ENCODE data around the gene SPATA3.
"Not testable (repeated sequence)": the region's sequence is repeated elsewhere in the genome, so short reads cannot be mapped to it uniquely, and the experiment has no call there.

Gene SPATA3

DNA sequence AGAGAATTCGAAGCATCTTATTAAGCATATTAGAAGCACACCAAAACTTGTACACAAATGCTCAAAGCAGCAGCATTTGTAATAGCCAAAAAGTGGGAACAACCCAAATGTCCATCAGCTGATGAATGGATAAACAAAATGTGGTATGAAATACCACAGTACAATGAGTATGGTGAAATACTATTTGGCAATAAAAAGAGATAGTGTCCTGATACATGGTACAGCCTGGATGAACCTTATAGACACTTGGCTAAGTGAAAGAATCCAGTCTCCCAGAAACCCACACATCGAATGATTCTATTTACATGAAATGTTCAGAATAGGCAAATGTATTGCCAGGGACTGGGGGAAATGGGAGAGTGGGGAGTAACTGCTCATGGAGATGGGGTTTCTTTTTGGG, 3.0 kb downstream of the SPATA3 start:
- DNase-seq (ENCODE audit: low spot score) = no peak

DNA sequence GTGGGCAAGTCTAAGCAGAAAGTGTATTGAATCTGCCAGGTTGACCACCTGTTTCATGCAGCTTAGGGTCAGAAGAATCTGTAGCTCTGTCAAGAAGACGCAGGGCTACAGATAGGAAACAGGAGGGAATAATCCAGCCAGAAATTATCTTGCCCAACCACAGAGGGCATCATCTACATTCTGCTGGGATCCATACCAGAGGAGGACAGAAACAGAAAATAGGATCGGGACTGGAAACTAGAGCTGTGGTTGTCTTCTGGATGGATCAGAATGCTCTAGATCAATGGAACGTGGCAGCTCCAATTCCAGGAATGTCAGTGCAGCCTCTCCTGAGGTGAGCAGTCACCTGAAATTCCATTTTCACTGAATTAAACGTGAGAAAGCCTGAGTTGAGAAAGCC, 3.6 kb downstream of the SPATA3 start:
- DNase-seq (ENCODE audit: low spot score) = no peak

DNA sequence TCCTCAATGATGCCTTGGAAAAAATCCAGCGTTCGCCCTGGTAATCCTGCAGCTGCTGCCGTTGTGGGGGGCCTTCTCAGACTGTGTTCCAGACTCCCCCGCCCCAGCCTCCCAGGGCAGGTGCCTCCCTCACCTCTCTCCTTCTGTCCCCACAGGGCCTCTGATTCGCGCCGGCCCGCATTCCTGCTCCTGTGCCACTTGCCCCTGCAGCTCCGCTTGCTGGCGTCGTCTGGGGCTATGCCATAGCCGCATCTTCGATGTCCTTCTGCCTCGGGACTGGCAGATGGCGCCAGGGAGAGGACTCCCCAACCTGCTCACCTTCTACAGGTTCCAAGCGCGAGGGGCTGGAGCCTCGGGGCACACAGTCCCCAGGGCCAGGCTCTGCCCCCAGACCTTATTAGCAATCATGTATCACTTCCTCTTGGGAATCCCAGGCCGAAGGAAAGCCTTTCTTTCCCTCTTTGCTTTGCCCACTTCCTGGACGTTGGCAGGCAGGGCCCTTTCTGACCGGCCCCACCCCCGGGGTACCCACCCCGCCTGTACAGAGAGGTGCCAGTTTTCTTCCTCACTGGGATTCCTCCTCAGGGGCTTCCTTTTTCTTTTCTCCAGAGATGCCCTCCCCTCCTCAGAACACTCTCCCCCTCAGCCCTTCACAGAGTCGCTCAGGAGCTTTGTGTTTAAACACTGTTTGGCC, 4.4 kb downstream of the SPATA3 start:
- no peak for DNase-seq (ENCODE audit: low spot score)

DNA sequence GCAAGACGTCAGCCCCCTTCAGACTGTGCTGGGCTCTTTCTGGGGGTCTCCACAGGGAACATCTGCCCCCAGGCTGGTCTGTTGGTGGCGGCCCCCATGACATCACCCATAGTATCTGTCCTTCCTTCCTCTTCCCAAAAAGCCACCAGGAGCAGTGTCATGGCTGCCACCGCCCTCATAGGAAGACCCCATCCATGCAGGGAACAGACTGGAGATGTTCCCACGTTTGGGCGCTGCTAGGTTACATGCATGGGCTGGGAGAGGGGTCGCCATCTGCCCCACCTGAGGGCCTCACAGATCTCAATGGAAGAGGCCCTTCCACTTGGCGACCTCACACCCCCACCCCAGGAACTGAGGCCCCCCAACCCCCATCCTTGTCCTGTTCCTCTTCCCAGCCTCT, 5.1 kb downstream of the SPATA3 start:
- DNase-seq (ENCODE audit: low spot score) = no peak

DNA sequence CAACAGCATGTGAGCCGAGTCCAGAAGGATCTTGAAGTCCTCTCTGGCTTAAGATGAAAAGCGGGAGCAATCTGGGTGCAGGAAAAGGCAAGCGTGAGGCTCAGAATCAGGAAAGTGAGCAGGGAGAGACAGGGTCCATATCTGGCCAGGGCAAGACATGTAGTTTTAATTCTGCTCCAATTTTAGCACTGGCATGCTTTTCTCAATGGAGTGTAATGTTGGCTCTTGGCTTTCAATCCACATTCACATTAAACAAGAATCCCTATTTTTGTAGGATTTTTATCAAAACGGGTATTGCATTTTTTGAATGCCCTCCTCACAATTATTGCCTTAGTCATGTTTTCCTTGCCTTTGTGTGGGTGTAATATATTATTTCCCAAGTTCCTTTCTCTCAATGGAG, 6.0 kb downstream of the SPATA3 start:
- DNase-seq (ENCODE audit: low spot score) = no peak

DNA sequence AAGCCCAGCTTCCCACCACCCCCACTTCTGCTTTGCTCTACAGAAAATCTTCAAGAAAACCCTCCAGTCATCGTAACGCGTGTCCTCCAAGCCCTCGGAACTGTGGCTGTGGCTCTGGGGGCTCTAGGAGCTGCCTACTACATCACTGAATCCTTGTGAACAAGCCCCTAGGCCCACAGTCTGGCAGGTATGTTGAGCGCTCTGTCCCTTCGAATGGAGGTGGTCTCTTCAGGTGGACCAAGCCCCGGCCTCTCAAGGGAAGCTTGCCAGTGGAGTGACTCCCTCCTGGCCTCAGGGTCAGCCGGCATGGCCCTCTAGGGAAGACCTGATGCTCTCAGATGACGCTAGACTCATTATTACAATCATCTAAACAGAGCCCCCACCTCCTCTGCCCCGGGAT, 6.7 kb downstream of the SPATA3 start:
- no peak for DNase-seq (ENCODE audit: low spot score)

DNA sequence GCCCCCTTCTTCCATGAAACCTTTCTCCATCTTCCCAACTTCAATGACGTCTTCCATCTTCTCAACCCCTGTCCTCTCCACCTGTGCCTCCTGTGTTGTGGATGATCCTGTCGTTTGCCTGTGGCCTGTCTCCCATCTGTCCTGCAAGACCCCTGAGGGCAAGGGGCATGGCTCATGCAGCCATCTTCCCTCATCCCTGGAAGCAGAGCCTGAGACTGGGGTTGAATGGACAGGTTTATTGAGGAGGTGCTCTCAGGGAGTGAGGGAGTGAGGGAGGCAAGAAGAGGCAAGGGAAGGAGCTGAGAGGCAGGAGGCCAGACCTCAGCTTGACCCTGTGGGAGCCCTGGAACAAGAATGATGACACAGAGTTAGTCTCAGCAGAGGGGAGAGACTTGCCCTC, 7.3 kb downstream of the SPATA3 start:
- no peak for DNase-seq (ENCODE audit: low spot score)

DNA sequence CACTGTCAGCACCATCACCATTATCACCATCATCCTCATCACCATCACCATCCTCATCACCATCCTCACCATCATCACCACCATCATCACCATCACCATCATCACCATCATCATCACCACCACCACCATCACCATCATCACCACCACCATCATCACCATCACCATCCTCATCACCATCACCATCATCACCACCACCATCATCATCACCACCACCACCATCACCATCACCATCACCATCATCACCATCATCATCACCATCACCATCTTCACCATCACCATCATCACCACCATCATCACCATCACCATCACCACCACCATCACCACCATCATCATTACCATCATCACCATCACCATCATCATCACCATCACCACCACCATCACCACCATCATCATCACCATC, 9.0 kb downstream of the SPATA3 start:
- not testable (repeated sequence) for DNase-seq (ENCODE audit: low spot score)

DNA sequence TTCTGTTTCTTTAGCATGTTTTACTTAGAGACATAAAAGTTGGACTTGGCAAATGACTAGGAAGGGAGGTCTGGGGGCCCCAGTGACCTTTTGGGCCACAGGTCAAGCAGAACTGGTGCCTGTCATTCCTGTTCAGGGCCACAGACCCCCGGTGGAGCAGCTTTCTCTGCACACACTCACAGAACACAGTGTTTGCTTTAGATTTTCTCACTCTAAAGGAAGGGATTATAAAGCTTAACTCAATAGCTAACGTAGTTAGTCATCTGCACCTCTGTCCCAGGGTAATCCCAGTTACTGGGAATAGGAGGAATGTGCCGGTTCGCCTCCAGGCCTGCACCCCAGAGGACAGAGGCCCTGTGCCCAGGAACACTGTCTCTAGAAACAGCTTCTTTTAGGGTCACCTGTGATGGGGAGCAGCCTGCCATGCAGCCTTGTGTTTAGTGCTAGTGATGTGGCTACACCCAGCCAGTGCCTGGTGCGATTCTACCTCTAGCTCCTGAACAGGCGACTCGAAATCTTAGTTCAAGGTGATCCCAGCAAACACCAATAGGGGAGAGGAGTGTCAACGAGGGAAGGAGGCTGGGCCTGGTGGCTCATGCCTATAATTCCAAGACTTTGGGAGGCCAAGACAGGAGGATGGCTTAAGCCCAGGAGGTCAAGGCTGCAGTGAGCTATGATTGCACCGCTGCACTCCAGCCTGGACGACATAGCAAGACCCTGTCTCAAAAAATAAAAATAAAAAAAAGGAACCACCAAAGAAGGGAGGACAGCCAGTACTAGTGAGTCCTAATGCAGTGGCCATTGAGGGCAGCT, 11.6 kb downstream of the SPATA3 start:
- DNase-seq (ENCODE audit: low spot score) = no peak

DNA sequence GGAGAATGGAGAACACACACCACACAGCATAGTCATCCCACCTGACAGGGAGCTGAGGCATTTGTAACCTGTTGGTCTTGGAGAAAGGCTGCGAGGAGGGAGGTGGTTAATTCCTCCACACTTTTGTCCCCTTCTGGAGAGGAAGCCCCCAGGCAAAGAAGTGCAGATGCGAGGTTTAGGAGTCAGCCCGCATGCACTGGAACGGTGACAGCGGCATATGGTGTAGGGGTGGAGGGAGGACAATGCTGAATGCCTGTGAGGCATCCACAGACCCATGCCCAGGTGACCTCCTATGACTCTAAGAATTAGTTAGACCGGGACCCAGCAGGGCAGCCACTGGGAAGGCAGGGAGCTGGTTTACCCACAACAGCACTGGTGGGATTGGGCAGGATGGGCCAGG, 12.2 kb downstream of the SPATA3 start:
- no peak for DNase-seq (ENCODE audit: low spot score)

DNA sequence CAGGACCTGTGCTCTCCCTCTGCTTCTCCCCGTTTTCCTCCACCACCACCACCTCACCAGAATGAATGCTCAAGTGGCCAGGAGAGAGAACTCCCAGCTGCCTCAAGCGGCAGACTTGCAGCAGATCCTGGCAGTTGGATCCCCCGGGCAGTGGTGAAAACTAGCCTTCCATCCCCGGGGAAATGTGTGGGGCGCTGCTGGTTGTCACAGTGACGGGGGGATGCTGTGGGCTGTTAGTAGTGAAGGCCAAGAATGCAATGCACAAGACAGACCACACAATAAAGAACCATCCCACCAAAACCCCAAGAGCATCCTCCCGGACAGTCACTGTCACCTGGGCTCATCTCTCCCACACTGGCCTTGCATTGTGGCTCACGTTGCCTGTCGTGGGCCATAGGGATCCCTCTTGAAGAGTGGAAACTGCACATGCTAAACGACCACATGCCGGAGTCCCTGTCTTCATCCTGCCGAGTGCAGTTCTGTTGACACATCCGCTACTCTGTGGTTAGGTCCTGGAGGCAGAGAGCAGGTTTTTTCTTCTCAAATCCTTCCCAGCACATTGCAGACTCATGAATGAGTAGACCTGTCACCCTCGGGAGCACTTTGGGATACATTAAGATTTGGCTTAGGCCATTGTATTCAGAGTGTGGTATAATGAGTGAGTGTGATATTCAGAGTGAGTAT, 13.5 kb downstream of the SPATA3 start:
- no peak for DNase-seq (ENCODE audit: low spot score)

DNA sequence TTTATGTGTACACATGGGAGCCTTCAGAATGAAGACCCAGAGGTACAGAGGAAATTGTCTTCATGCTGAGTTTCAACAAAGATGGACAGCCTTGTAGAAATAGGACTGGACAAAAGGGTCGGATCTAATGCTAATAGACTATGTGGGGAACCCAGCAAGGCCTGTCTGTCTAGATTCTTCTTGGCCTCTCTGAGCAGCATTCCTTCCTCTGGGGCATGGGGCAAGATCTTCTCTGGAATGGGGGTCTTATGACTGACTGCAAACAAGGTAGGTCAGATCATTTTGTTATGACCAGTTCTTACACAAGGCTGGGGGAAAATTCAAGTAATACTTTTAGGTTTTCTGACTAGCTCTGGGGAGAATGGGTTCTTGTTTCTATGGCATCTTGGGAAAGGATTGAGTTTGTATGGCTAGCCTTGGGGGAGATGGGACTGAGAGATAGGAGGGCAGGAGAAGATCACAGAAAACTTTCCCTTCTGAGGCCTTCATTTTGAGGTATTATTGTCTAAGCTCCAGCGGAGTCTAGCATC, 14.3 kb downstream of the SPATA3 start:
- no peak for DNase-seq (ENCODE audit: low spot score)

DNA sequence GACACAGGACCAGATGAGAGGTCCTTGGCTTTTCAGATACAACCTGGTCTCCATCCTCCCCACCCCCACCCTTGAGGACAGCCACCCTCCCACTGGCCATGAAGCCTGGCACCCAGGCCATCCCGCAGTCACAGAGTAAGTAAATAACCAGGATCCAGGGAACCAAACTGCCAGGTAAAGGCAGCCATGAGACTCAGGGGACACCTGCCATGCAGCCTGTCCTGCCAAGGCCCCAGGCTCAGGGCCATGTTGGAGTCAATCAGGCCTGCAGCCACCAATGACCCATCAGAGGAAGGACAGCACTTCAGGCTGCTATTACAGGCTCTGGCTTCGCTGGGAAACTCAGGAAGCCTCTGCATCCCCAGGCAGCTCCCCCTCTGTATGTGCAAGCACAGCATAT, 15.6 kb downstream of the SPATA3 start:
- no peak for DNase-seq (ENCODE audit: low spot score)

DNA sequence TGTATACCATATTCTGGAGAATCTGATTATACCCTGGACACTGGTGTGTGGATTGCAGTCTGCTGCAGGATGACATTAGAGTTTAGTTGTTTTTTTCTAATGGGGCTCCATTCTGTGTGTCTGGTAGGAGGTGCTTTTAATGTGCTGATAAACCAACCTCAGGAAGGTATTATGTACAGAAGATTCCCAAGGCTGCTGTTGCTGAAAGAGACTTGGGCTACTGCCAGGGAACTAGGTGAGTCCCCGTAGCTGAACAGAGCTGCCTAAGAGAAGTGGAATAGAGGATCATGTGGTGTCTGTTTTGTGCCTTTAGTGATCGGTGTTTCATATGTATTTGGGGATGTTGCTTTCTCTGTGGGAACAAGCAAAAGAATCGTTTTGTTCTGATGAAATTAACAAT, 16.5 kb downstream of the SPATA3 start:
- no peak for DNase-seq (ENCODE audit: low spot score)

DNA sequence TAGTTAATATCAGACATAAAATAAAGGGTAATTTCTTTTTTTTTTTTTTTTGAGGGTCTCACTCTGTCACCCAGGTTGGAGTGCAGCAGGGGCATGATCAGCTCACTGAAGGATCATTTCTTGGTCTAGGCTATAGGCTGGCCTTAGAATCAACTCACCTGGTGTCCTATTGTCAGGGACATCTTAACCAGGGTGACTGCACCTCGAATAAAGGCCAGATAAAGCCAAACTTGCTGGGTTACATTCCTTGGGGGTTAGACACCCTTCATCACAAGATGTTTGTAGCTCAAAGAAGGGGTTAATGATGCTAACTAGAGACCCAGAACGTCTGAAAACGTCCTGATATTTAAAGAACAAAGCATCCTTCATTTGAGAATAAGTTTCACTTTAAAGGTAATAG, 17.9 kb downstream of the SPATA3 start:
- DNase-seq (ENCODE audit: low spot score) = no peak

DNA sequence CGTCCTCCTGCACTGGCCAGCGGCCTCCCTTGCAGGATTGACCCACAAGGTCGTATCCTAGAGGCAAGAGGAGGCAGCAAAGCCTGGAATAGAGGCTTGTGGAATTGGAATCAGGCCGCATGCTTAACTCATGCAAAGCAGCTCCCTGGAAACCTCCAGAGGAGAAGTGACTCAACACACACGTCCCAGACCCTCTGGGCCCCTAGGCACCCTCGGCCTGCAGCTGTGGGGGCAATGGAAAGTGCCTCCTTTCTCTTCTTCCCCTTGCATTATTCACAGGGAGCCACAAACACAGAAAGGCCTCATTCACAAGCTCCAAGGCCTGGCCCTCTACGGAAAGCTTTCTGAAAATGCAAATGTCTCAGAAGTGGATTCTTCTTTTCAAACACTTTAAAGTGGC, 19.6 kb downstream of the SPATA3 start:
- no peak for DNase-seq (ENCODE audit: low spot score)

DNA sequence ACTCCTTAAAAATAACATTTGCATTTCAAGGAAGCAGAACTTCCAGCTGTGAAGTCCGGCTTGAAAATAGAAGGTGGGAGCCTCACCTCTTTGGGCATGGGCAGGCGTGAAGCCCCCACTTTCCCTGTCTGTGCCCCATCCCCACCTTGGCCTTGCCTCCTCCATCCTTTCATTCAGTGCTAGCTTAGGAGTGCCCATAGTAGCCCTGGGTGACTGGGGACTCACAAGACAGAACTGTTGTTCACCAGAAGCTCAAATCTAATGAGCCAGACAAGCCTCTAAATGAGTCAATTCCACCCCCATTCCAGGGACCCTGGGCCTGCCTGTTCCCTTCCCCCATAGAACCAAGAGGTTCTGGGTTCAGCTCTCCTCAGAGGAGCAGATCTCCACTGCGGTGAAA, 20.0 kb downstream of the SPATA3 start:
- no peak for DNase-seq (ENCODE audit: low spot score)

DNA sequence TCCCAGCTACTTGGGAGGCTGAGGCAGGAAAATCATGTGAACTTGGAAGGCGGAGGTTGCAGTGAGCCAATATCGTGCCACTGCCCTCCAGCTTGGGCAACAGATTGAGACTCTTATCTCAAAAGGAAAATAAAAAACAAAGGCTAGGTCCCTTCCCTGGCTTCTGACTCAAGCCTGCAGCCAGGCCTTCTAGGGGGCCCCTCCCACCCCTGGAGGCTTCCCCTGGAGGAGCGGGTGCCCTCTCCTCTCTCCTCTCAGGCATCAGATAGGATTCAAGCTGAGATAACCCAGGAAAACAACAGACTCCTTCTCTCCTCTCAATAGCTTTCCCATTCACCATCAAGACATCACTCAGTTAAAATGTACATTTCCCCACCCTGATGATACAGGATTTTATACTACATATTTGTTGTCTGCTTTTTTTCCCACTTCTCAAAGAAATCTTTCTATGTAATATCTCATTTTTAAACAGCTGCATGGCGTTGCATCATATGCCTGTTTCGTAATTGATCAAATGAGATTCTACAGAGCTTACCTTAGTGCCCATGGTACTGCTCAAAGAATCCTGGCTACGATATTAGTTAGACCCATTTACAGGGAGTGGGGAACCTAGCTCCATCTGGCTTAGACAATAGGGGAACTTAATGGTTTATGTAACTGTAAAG, 20.8 kb downstream of the SPATA3 start:
- no peak for DNase-seq (ENCODE audit: low spot score)

DNA sequence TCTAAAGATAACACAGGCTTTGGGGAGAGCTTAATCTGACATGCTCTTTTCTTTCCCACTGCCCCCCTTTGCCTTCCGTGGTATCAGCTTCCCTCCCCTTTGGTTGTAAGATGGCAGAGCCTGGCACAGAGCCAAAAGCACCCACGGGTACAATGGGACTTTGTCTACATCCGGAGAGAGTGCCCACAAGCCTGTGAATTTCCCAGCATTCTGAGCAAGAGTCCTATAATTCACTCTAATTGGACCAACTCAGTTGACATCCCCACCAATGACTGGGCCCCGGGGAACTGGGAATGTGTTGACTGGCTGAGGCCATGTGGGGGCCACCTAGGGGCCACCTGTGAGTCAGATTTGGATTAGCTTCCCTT, 21.3 kb downstream of the SPATA3 start:
- no peak for DNase-seq (ENCODE audit: low spot score)

DNA sequence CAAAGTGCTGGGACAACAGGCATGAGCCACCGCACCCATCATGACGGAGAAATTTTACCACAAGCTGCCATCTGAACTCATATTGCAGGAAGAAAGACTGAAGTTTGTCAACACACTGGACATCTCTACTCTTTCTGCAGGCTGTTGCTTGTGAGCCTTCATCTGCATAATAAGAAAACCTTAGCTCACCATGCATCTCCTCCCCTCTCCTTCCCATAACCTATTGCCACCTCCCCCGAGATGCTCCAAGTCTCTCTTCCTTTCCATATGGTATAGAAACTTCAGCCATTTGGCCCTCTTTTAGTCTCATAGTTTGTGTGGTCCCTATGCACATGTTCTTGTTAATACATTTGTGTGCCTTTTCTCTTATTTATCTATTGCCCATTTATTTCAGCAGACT, 22.3 kb downstream of the SPATA3 start:
- DNase-seq (ENCODE audit: low spot score) = no peak

DNA sequence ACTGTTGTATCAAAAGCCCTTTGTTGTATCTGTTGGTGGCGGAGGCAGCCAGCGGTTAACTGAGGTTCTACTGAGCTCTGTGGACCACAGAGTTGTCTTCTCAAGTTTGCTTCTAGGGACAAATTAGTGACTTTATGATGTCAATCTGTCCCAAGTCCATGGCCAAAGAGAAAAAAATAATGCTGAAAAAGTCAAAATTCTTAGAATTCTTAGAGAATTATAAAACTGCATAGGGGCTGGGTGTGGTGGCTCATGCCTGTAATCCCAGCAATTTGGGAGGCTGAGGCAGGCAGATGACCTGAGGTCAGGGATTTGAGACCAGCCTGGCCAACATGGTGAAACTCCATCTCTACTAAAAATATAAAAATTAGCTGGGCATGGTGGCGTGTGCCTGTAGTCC, 29.1 kb downstream of the SPATA3 start:
- not testable (repeated sequence) for DNase-seq (ENCODE audit: low spot score)

DNA sequence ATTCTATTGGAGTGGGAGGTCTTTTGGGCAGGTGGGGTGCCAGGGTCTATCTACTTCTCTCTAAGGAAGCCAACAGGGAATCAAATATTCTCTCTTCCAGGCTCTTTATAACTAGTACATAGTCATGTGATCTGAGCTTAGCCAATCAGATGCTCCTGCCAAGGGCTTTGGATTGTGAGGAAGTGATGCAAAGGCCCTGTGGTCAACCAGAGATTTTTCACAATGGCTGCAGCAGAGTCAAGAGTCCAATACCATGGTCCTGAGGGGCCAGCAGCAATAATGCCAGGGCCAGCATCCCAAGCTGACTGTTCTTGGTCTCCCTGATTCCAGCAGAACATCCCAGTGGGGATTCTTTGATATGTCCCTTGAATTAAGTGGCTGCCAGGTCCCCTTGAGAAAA, 33.0 kb downstream of the SPATA3 start:
- DNase-seq (ENCODE audit: low spot score) = no peak

DNA sequence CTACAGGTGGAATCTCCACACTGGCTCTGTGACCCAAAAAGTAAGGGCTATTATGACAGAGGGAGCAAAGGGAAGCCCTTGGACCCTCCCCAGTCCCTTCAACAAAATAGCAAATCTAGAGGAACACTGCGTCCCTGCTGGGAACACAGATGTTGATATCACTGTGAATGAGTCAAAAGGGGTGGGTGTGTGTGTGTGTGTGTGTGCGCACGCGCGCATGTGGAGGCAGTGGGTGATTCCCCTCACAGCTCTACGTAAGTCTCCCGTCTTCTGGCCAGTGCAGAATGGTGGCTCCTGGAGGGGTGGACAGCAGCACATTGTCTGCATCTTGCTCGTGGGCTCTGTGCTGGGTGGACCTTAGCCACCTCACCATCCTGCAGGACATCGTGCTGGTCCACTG, 33.6 kb downstream of the SPATA3 start:
- DNase-seq (ENCODE audit: low spot score) = no peak

All from CD4-positive, alpha-beta T cell treated with Interleukin-2 at 100 ng/mL for 4 hours (primary cell).